ENCODE measurements around the gene ANKS1B. TPM values are rescaled to one million over a fixed set of nuclear protein-coding genes. Genes with fewer than 3 reads are reported as not detected.
"Not testable (repeated sequence)": the region's sequence is repeated elsewhere in the genome, so short reads cannot be mapped to it uniquely, and the experiment has no call there.

ANKS1B gene
- polyA plus RNA-seq, 1 donor from 2014 or later: not detected

- Mint-ChIP-seq H3K9me3 (peaks cover 0 to 9% (median 5%) of the 10 kb centered on the region in 3 donors), H3K4me3 (no peak overlapping the region), H3K27ac (no peak overlapping the region), H3K36me3 (peaks cover 2% of the 10 kb centered on the region), H3K4me1 (no peaks in the 10 kb centered on the region), H3K27me3 (no peaks in the 10 kb centered on the region)
Measured at GRCh38 chr12:99870085-99870484, 114.7 kb downstream of the ANKS1B start.

- no peak overlapping the region for H3K4me3 Mint-ChIP-seq
- no peaks in the 10 kb centered on the region for H3K27me3 Mint-ChIP-seq
- H3K27ac Mint-ChIP-seq: no peak overlapping the region
- H3K36me3 Mint-ChIP-seq: peaks cover 2% of the 10 kb centered on the region
- H3K4me1 Mint-ChIP-seq: no peaks in the 10 kb centered on the region
- H3K9me3 Mint-ChIP-seq: peaks cover 0 to 3% (median 3%) of the 10 kb centered on the region in 3 donors
Measured at GRCh38 chr12:99861731-99862130, 123.0 kb downstream of the ANKS1B start.

- Mint-ChIP-seq H3K4me1 (no peaks in the 10 kb centered on the region), H3K27me3 (no peaks in the 10 kb centered on the region), H3K4me3 (no peak overlapping the region), H3K9me3 (peaks cover 0 to 3% (median 3%) of the 10 kb centered on the region in 3 donors), H3K36me3 (no peaks in the 10 kb centered on the region), H3K27ac (no peak overlapping the region)
Measured at GRCh38 chr12:99859126-99859525, 125.6 kb downstream of the ANKS1B start.

- Mint-ChIP-seq H3K27me3 (no peaks in the 10 kb centered on the region), H3K36me3 (no peaks in the 10 kb centered on the region), H3K9me3 (peaks cover 0 to 1% (median 0%) of the 10 kb centered on the region in 3 donors)
Measured at GRCh38 chr12:99852666-99853065, 132.1 kb downstream of the ANKS1B start.

GRCh38 chr12:99847936-99848335 is 136.8 kb downstream of the ANKS1B start:
- no peak overlapping the region for H3K4me3 Mint-ChIP-seq
- no peaks in the 10 kb centered on the region for H3K4me1 Mint-ChIP-seq
- peaks cover 1 to 4% (median 3%) of the 10 kb centered on the region in 3 donors for H3K9me3 Mint-ChIP-seq
- H3K27ac Mint-ChIP-seq: no peak overlapping the region
- H3K27me3 Mint-ChIP-seq: no peaks in the 10 kb centered on the region
- H3K36me3 Mint-ChIP-seq: no peaks in the 10 kb centered on the region

More at GRCh38 chr12:99852666-99853065, 132.1 kb downstream of the ANKS1B start:
- no peak overlapping the region for H3K27ac Mint-ChIP-seq
- no peaks in the 10 kb centered on the region for H3K4me1 Mint-ChIP-seq
- no peak overlapping the region for H3K4me3 Mint-ChIP-seq

GRCh38 chr12:99834710-99835109 is 150.0 kb downstream of the ANKS1B start:
- Mint-ChIP-seq H3K4me1 (no peaks in the 10 kb centered on the region), H3K27me3 (no peaks in the 10 kb centered on the region), H3K4me3 (no peak overlapping the region), H3K9me3 (no peaks in the 10 kb centered on the region), H3K27ac (no peak overlapping the region), H3K36me3 (no peaks in the 10 kb centered on the region)

- no peaks in the 10 kb centered on the region for H3K27me3 Mint-ChIP-seq
- H3K27ac Mint-ChIP-seq: no peak overlapping the region
- no peaks in the 10 kb centered on the region for H3K36me3 Mint-ChIP-seq
- H3K4me1 Mint-ChIP-seq: no peaks in the 10 kb centered on the region
- no peak overlapping the region for H3K4me3 Mint-ChIP-seq
- no peaks in the 10 kb centered on the region for H3K9me3 Mint-ChIP-seq
Measured at GRCh38 chr12:99833397-99833796, 151.3 kb downstream of the ANKS1B start.

- Mint-ChIP-seq H3K36me3 (no peaks in the 10 kb centered on the region), H3K27me3 (peaks cover 1% of the 10 kb centered on the region), H3K27ac (no peak overlapping the region), H3K4me1 (no peaks in the 10 kb centered on the region), H3K9me3 (peaks cover 0 to 3% (median 2%) of the 10 kb centered on the region in 3 donors), H3K4me3 (no peak overlapping the region)
Measured at GRCh38 chr12:99824900-99825542, 159.7 kb downstream of the ANKS1B start.

GRCh38 chr12:99822273-99822672 is 162.5 kb downstream of the ANKS1B start:
- Mint-ChIP-seq H3K27me3 (peaks cover 1% of the 10 kb centered on the region), H3K36me3 (no peaks in the 10 kb centered on the region), H3K27ac (no peak overlapping the region), H3K4me1 (no peaks in the 10 kb centered on the region), H3K9me3 (peaks cover 0 to 3% (median 2%) of the 10 kb centered on the region in 3 donors), H3K4me3 (no peak overlapping the region)

- no peak overlapping the region for H3K4me3 Mint-ChIP-seq
- no peaks in the 10 kb centered on the region for H3K36me3 Mint-ChIP-seq
Measured at GRCh38 chr12:99810718-99811593, 173.8 kb downstream of the ANKS1B start.

GRCh38 chr12:99809909-99810308 is 174.8 kb downstream of the ANKS1B start:
- no peak overlapping the region for H3K27ac Mint-ChIP-seq
- H3K9me3 Mint-ChIP-seq: no peaks in the 10 kb centered on the region
- H3K4me1 Mint-ChIP-seq: no peaks in the 10 kb centered on the region
- no peaks in the 10 kb centered on the region for H3K36me3 Mint-ChIP-seq
- H3K27me3 Mint-ChIP-seq: no peaks in the 10 kb centered on the region
- no peak overlapping the region for H3K4me3 Mint-ChIP-seq

More at GRCh38 chr12:99810718-99811593, 173.8 kb downstream of the ANKS1B start:
- Mint-ChIP-seq H3K9me3 (no peaks in the 10 kb centered on the region), H3K27ac (no peak overlapping the region), H3K27me3 (no peaks in the 10 kb centered on the region), H3K4me1 (peaks cover 0 to 1% (median 0%) of the 10 kb centered on the region in 3 donors)

GRCh38 chr12:99806304-99806703 is 178.4 kb downstream of the ANKS1B start:
- no peak overlapping the region for H3K4me3 Mint-ChIP-seq
- H3K9me3 Mint-ChIP-seq: peaks cover 0 to 1% (median 0%) of the 10 kb centered on the region in 3 donors
- H3K36me3 Mint-ChIP-seq: no peaks in the 10 kb centered on the region
- H3K4me1 Mint-ChIP-seq: no peaks in the 10 kb centered on the region
- no peaks in the 10 kb centered on the region for H3K27me3 Mint-ChIP-seq
- no peak overlapping the region for H3K27ac Mint-ChIP-seq

- Mint-ChIP-seq H3K4me3 (no peak overlapping the region), H3K4me1 (no peaks in the 10 kb centered on the region), H3K27me3 (no peaks in the 10 kb centered on the region), H3K27ac (no peak overlapping the region), H3K36me3 (no peaks in the 10 kb centered on the region), H3K9me3 (peaks cover 0 to 1% (median 0%) of the 10 kb centered on the region in 3 donors)
Measured at GRCh38 chr12:99804715-99805114, 180.0 kb downstream of the ANKS1B start.

GRCh38 chr12:99800605-99801004 is 184.1 kb downstream of the ANKS1B start:
- H3K4me1 Mint-ChIP-seq: no peaks in the 10 kb centered on the region
- no peaks in the 10 kb centered on the region for H3K27me3 Mint-ChIP-seq
- no peak overlapping the region for H3K4me3 Mint-ChIP-seq
- no peaks in the 10 kb centered on the region for H3K36me3 Mint-ChIP-seq
- no peak overlapping the region for H3K27ac Mint-ChIP-seq
- peaks cover 0 to 1% (median 0%) of the 10 kb centered on the region in 3 donors for H3K9me3 Mint-ChIP-seq

- H3K36me3 Mint-ChIP-seq, H3K4me3 Mint-ChIP-seq, H3K9me3 Mint-ChIP-seq, H3K4me1 Mint-ChIP-seq, H3K27me3 Mint-ChIP-seq, H3K27ac Mint-ChIP-seq: not testable (repeated sequence)
Measured at GRCh38 chr12:99797931-99798330, 186.8 kb downstream of the ANKS1B start.
